ENCODE results near the gene CFAP410.

Gene CFAP410

GRCh38 chr21:44333509-44334328 is 5.5 kb downstream of the CFAP410 start:
- TF ChIP-seq, protein P1, sequence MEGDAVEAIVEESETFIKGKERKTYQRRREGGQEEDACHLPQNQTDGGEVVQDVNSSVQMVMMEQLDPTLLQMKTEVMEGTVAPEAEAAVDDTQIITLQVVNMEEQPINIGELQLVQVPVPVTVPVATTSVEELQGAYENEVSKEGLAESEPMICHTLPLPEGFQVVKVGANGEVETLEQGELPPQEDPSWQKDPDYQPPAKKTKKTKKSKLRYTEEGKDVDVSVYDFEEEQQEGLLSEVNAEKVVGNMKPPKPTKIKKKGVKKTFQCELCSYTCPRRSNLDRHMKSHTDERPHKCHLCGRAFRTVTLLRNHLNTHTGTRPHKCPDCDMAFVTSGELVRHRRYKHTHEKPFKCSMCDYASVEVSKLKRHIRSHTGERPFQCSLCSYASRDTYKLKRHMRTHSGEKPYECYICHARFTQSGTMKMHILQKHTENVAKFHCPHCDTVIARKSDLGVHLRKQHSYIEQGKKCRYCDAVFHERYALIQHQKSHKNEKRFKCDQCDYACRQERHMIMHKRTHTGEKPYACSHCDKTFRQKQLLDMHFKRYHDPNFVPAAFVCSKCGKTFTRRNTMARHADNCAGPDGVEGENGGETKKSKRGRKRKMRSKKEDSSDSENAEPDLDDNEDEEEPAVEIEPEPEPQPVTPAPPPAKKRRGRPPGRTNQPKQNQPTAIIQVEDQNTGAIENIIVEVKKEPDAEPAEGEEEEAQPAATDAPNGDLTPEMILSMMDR (IDR thresholded peaks at IDR 0.05; ENCODE audit: insufficient read depth, low read depth, low read length, missing control alignments), result no peak
- no peak overlapping the region for H3K4me3 ChIP-seq (ENCODE audit: low read depth, low read length)
- DNase-seq (ENCODE audit: low read depth), result no peak

GRCh38 chr21:44332965-44333364 is 6.2 kb downstream of the CFAP410 start:
- no peak for DNase-seq (ENCODE audit: low read depth)
- TF ChIP-seq, protein P1 (IDR thresholded peaks at IDR 0.05; ENCODE audit: insufficient read depth, low read depth, low read length, missing control alignments), result no peak
- H3K4me3 ChIP-seq (ENCODE audit: low read depth, low read length), result no peak overlapping the region

GRCh38 chr21:44332383-44332782 is 6.8 kb downstream of the CFAP410 start:
- no peak for DNase-seq (ENCODE audit: low read depth)

DNA sequence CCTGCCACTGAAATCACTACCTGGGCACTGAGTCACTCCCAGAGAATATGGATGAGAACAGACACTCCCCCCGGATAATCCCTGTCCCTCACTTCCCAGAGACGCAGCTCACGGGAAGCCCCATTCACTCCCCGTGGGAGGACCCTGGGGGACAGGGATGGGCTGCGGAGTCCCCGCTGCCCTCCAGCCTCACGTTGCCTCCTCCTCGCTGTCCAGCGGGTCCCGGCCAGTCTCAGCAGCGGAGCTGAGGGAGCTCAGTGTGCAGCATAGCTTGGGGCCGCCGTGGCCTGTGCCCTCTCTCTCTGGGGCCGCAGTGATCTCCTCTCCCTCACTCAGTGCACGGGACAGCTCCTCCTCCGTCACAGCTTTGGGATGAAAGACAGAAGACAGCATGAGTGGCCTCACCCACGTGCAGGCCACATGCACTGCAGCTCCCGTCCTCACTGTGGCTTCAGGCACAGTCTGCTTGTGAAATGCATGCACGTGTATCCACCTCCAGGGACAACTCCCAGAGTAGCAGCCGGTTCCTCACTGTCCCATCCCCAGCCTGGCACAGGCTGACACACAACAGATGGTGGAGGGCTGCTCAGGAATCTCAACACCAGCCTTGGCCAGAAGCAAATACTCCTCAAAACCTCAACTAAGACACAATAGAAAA is 7.4 kb downstream of the CFAP410 start:
- DNase-seq (ENCODE audit: low read depth), result no peak
- TF ChIP-seq, protein P1 (IDR thresholded peaks at IDR 0.05; ENCODE audit: insufficient read depth, low read depth, low read length, missing control alignments), result no peak

More at GRCh38 chr21:44332383-44332782, 6.8 kb downstream of the CFAP410 start:
- TF ChIP-seq, protein P1 (IDR thresholded peaks at IDR 0.05; ENCODE audit: insufficient read depth, low read depth, low read length, missing control alignments), result no peak
- no peak overlapping the region for H3K4me3 ChIP-seq (ENCODE audit: low read depth, low read length)

GRCh38 chr21:44331209-44331608 is 8.0 kb downstream of the CFAP410 start:
- DNase-seq (ENCODE audit: low read depth), result no peak
- no peak overlapping the region for H3K4me3 ChIP-seq (ENCODE audit: low read depth, low read length)
- TF ChIP-seq, protein P1 (IDR thresholded peaks at IDR 0.05; ENCODE audit: insufficient read depth, low read depth, low read length, missing control alignments), result no peak

More for the DNA sequence above, 7.4 kb downstream of the CFAP410 start:
- H3K4me3 ChIP-seq (ENCODE audit: low read depth, low read length), result no peak overlapping the region

DNA sequence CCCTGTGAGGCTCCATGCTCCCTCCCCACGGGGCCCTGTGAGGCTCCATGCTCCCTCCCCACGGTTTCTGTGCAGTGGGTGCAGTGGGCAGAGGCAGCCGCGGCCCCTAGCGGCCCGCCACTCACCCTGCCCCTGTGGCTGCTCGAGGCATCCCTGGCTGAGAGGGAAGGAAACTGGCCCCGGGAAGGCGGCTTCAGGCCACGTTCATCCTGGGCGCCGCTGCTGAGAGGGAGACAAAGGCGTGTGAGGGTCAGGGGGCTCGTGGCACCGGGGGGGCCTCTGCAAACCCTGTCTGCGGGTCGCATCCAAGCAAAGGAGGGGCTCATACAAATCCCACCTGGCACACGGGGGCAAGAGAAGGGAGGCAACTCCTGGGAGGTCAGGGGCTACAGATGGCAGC is 8.5 kb downstream of the CFAP410 start:
- no peak for DNase-seq (ENCODE audit: low read depth)
- H3K4me3 ChIP-seq (ENCODE audit: low read depth, low read length), result no peak overlapping the region
- TF ChIP-seq, protein P1 (IDR thresholded peaks at IDR 0.05; ENCODE audit: insufficient read depth, low read depth, low read length, missing control alignments), result no peak

Measured in GM12865 (cell line).